Gastrocnemius medialis (tissue), 4 donors: ENCODE measurements around the gene FAM174B. TPM values are rescaled to one million over a fixed set of nuclear protein-coding genes. Genes with fewer than 3 reads are reported as not detected.

Source experiments
- ATAC-seq, 2 donors: fragments of 150-250 bp; one replicate each; pipeline ENCODE4 v1.9.1; 2016
- DNase-seq, 2 donors: peaks; one replicate each; pipeline ENCODE4 v3.0.0-alpha.2; 2019
- H3K27ac ChIP-seq, 4 donors: fragments of 200-600 bp; sonication (generic); 1 replicate in 1 of 4; 2 replicates in 3 of 4; pipeline ENCODE4 v1.5.1; 2016 to 2018; ENCODE audit warnings: mild to moderate bottlenecking in 2 of 4, moderate library complexity in 1 of 4
- H3K27me3 ChIP-seq, 3 donors: fragments of 200-600 bp; sonication (generic) in 2 of 3; 1 replicate in 1 of 3; 2 replicates in 2 of 3; pipeline versions ENCODE4 v1.5.1 to v1.6.0; 2016 to 2019; ENCODE audit warnings: mild to moderate bottlenecking in 1 of 3, moderate library complexity in 1 of 3
- H3K36me3 ChIP-seq, 2 donors: fragments of 200-600 bp; sonication (generic) in 1 of 2; one replicate each; pipeline ENCODE4 v1.5.1; 2017 to 2018
- H3K4me1 ChIP-seq, 2 donors: fragments of 200-600 bp; sonication (generic) in 1 of 2; one replicate each; pipeline ENCODE4 v1.5.1; 2016 to 2017; ENCODE audit warnings: mild to moderate bottlenecking in 2 of 2
- H3K4me3 ChIP-seq, 4 donors: fragments of 200-600 bp; sonication (generic) in 3 of 4; 1 replicate in 1 of 4; 2 replicates in 3 of 4; pipeline ENCODE4 v1.5.1; 2016 to 2019; ENCODE audit warnings: mild to moderate bottlenecking in 2 of 4
- H3K9me3 ChIP-seq, 3 donors: fragments of 200-600 bp; sonication (generic) in 2 of 3; 1 replicate in 1 of 3; 2 replicates in 2 of 3; pipeline ENCODE4 v1.5.1; 2016 to 2019
- CTCF ChIP-seq, 5 experiments: fragments of 450-650 bp in 3 of 5; fragments of 200-600 bp in 2 of 5; sonication (generic) in 2 of 5; IDR thresholded peaks in 4 of 5; conservative IDR thresholded peaks in 1 of 5; 1 replicate in 4 of 5; 2 replicates in 1 of 5; pipeline ENCODE4 v1.5.1; 2016 to 2019; ENCODE audit warnings: antibody characterized with exemption in 5 of 5, mild to moderate bottlenecking in 3 of 5, moderate library complexity in 3 of 5
- POLR2A ChIP-seq, 2 donors: fragments of 450-650 bp; IDR thresholded peaks; one replicate each; pipeline ENCODE4 v1.6.1; 2017; ENCODE audit warnings: antibody characterized with exemption in 2 of 2, mild to moderate bottlenecking in 2 of 2, moderate library complexity in 2 of 2
- in situ Hi-C, 4 donors: fragments of 200-750 bp; cut with MboI; loops; one replicate each; pipeline versions ENCODE4 v1.15.0 to v1.8.0; 2017; ENCODE audit warnings: low sequenced_read_pairs in 4 of 4
- intact Hi-C: fragments of 100-400 bp; cut with DNase I; formaldehyde crosslinking; loops from one replicate; pipeline ENCODE4 v1.15.1; 2023; ENCODE audit warnings: low total_unique reads
- total RNA-seq, 4 donors: library from RNA; depleted of rRNA; stranded (reverse); fragments of >200 nt; gene quantifications; one replicate each; pipeline versions ENCODE4 v1.1.0 to v1.2.3, GENCODE V29; 2016

FAM174B gene
- total RNA-seq, 4 donors from 2014 or later = 7.6 to 22.5 (median 11.6) TPM

GRCh38 chr15:92578096-92578835, 77.3 kb downstream of the FAM174B start:
- in situ Hi-C loops (no loop called here), intact Hi-C loops (no loop called here)
- H3K36me3 ChIP-seq = no peaks in the 10 kb centered on the region
- TF ChIP-seq POLR2A (IDR thresholded peaks at IDR 0.05) (no peak), CTCF (IDR thresholded peaks at IDR 0.05 in 4 of 5, conservative IDR thresholded peaks at IDR 0.05 in 1 of 5) (no peak)
- no peak for ATAC-seq
- DNase-seq = no peak
- no peaks in the 10 kb centered on the region for H3K9me3 ChIP-seq
- no peaks in the 10 kb centered on the region for H3K27me3 ChIP-seq
- no peak overlapping the region for H3K27ac ChIP-seq
- H3K4me1 ChIP-seq = no peaks in the 10 kb centered on the region
- no peak overlapping the region for H3K4me3 ChIP-seq

GRCh38 chr15:92576597-92577200, 78.9 kb downstream of the FAM174B start:
- H3K27ac ChIP-seq = no peak overlapping the region
- no peaks in the 10 kb centered on the region for H3K36me3 ChIP-seq
- no peak for DNase-seq
- no peaks in the 10 kb centered on the region for H3K9me3 ChIP-seq
- H3K4me3 ChIP-seq = no peak overlapping the region
- in situ Hi-C loops (no loop called here), intact Hi-C loops (no loop called here)
- H3K4me1 ChIP-seq = no peaks in the 10 kb centered on the region
- no peaks in the 10 kb centered on the region for H3K27me3 ChIP-seq
- TF ChIP-seq CTCF (IDR thresholded peaks at IDR 0.05 in 4 of 5, conservative IDR thresholded peaks at IDR 0.05 in 1 of 5) (no peak), POLR2A (IDR thresholded peaks at IDR 0.05) (no peak)
- ATAC-seq = no peak

- in situ Hi-C loops (no loop called here), intact Hi-C loops (no loop called here)
- H3K27ac ChIP-seq = no peak overlapping the region
- no peaks in the 10 kb centered on the region for H3K36me3 ChIP-seq
- TF ChIP-seq CTCF (IDR thresholded peaks at IDR 0.05 in 4 of 5, conservative IDR thresholded peaks at IDR 0.05 in 1 of 5) = no peak
- TF ChIP-seq POLR2A (IDR thresholded peaks at IDR 0.05) = no peak
- H3K27me3 ChIP-seq = no peaks in the 10 kb centered on the region
- H3K9me3 ChIP-seq = no peaks in the 10 kb centered on the region
- H3K4me1 ChIP-seq = no peaks in the 10 kb centered on the region
- no peak for ATAC-seq
- no peak overlapping the region for H3K4me3 ChIP-seq
- DNase-seq = no peak
Observed at GRCh38 chr15:92574566-92574965, 81.0 kb downstream of the FAM174B start.

GRCh38 chr15:92574161-92574560, 81.4 kb downstream of the FAM174B start:
- TF ChIP-seq POLR2A (IDR thresholded peaks at IDR 0.05) (no peak), CTCF (IDR thresholded peaks at IDR 0.05 in 4 of 5, conservative IDR thresholded peaks at IDR 0.05 in 1 of 5) (no peak)
- ATAC-seq (no peak), DNase-seq (no peak)
- Histone ChIP-seq H3K36me3 (no peaks in the 10 kb centered on the region), H3K4me3 (no peak overlapping the region), H3K4me1 (no peaks in the 10 kb centered on the region), H3K27ac (no peak overlapping the region), H3K9me3 (no peaks in the 10 kb centered on the region), H3K27me3 (no peaks in the 10 kb centered on the region)
- intact Hi-C loops = no loop called here
- in situ Hi-C loops = no loop called here
